H9 (cell line): ENCODE data around the gene RNF145. TPM values are rescaled to one million over a fixed set of nuclear protein-coding genes. Genes with fewer than 3 reads are reported as not detected.

Source experiments
- DNase-seq: peaks from one replicate; pipeline ENCODE4 v3.0.0-alpha.2; 2017
- H2AFZ ChIP-seq: one replicate; pipeline ENCODE4 v1.6.1; 2013; ENCODE audit warnings: mild to moderate bottlenecking, low read length, control low read depth, moderate library complexity
- H2AK5ac ChIP-seq: 2 replicates; pipeline ENCODE4 v1.6.1; 2013; ENCODE audit warnings: low read length, control low read depth, mixed read lengths; ENCODE audit not compliant: insufficient read length
- H2BK120ac ChIP-seq: one replicate; pipeline ENCODE4 v1.6.1; 2013; ENCODE audit warnings: low read depth, mild to moderate bottlenecking, low read length, control low read depth, inconsistent platforms; ENCODE audit not compliant: poor library complexity, severe bottlenecking
- H2BK12ac ChIP-seq: 2 replicates; pipeline ENCODE4 v1.6.1; 2013; ENCODE audit warnings: low read length, control low read depth, mixed read lengths, low read depth; ENCODE audit not compliant: insufficient read length
- H2BK15ac ChIP-seq: 2 replicates; pipeline ENCODE4 v1.6.1; 2013; ENCODE audit warnings: low read depth, low read length, control low read depth
- H2BK20ac ChIP-seq: one replicate; pipeline ENCODE4 v1.6.1; 2013; ENCODE audit warnings: low read depth, mild to moderate bottlenecking, low read length, control low read depth, inconsistent platforms; ENCODE audit not compliant: poor library complexity, severe bottlenecking
- H2BK5ac ChIP-seq: 2 replicates; pipeline ENCODE4 v1.6.1; 2013; ENCODE audit warnings: low read length, control low read depth, mixed read lengths; ENCODE audit not compliant: insufficient read length
- H3K14ac ChIP-seq: 2 replicates; pipeline ENCODE4 v1.6.1; 2013; ENCODE audit warnings: low read length, control low read depth; ENCODE audit not compliant: insufficient read depth
- H3K18ac ChIP-seq: 2 replicates; pipeline ENCODE4 v1.6.1; 2013; ENCODE audit warnings: low read depth, mild to moderate bottlenecking, mixed read lengths, low read length, control low read depth; ENCODE audit not compliant: insufficient read length
- H3K23ac ChIP-seq: 2 replicates; pipeline ENCODE4 v1.6.1; 2013; ENCODE audit warnings: low read length, control low read depth, mixed read lengths, low read depth; ENCODE audit not compliant: insufficient read length
- H3K23me2 ChIP-seq: 2 replicates; pipeline ENCODE4 v1.6.1; 2013; ENCODE audit warnings: low read depth, mild to moderate bottlenecking, mixed read lengths, low read length, control low read depth; ENCODE audit not compliant: insufficient read length, poor library complexity, severe bottlenecking
- H3K27ac ChIP-seq: 2 replicates; pipeline ENCODE4 v1.5.1; 2013; ENCODE audit warnings: low read length, control low read depth, mixed read lengths, low read depth; ENCODE audit not compliant: insufficient read length
- H3K27me3 ChIP-seq: 2 replicates; pipeline ENCODE4 v1.6.1; 2013; ENCODE audit warnings: low read length, control low read depth, inconsistent platforms; ENCODE audit not compliant: insufficient read depth
- H3K4ac ChIP-seq: 2 replicates; pipeline ENCODE4 v1.6.1; 2013; ENCODE audit warnings: low read depth, mild to moderate bottlenecking, control low read depth, inconsistent platforms, low read length, moderate library complexity
- H3K4me1 ChIP-seq: 2 replicates; pipeline ENCODE4 v1.6.1; 2013; ENCODE audit warnings: low read length, control low read depth, inconsistent platforms; ENCODE audit not compliant: insufficient read depth
- H3K4me2 ChIP-seq: 2 replicates; pipeline ENCODE4 v1.6.1; 2013; ENCODE audit warnings: low read length, control low read depth, mixed read lengths; ENCODE audit not compliant: insufficient read length, insufficient read depth
- H3K56ac ChIP-seq: 2 replicates; pipeline ENCODE4 v1.6.1; 2013; ENCODE audit warnings: low read depth, mild to moderate bottlenecking, mixed read lengths, low read length, control low read depth; ENCODE audit not compliant: insufficient read length
- H3K79me1 ChIP-seq: 2 replicates; pipeline ENCODE4 v1.6.1; 2013; ENCODE audit warnings: low read depth, mild to moderate bottlenecking, moderate library complexity, low read length, control low read depth, inconsistent platforms; ENCODE audit not compliant: insufficient read depth, poor library complexity, severe bottlenecking
- H3K79me2 ChIP-seq: 2 replicates; pipeline ENCODE4 v1.6.1; 2013; ENCODE audit warnings: low read length, control low read depth, inconsistent platforms; ENCODE audit not compliant: insufficient read depth
- H3K9ac ChIP-seq: 2 replicates; pipeline ENCODE4 v1.6.1; 2013; ENCODE audit warnings: low read length, control low read depth, mixed read lengths; ENCODE audit not compliant: insufficient read length; ENCODE audit errors: extremely low read depth
- H3K9me3 ChIP-seq: one replicate; pipeline ENCODE4 v1.6.1; 2013; ENCODE audit warnings: low read depth, low read length, inconsistent platforms; ENCODE audit not compliant: control insufficient read depth
- H3T11ph ChIP-seq: one replicate; pipeline ENCODE4 v1.6.1; 2013; ENCODE audit warnings: mild to moderate bottlenecking, low read length, control low read depth, inconsistent platforms
- H4K20me1 ChIP-seq: one replicate; pipeline ENCODE4 v1.6.1; 2013; ENCODE audit not compliant: control insufficient read depth, insufficient read length, insufficient read depth
- H4K5ac ChIP-seq: 2 replicates; pipeline ENCODE4 v1.6.1; 2013; ENCODE audit warnings: low read depth, mild to moderate bottlenecking, mixed read lengths, low read length, control low read depth; ENCODE audit not compliant: insufficient read length
- H4K8ac ChIP-seq: replicated peaks from 2 replicates; pipeline ENCODE4 v1.6.1; 2013; ENCODE audit warnings: low read length, control low read depth, mixed read lengths, low read depth; ENCODE audit not compliant: insufficient read length
- H4K91ac ChIP-seq: 2 replicates; pipeline ENCODE4 v1.6.1; 2013; ENCODE audit warnings: low read depth, mild to moderate bottlenecking, moderate library complexity, mixed read lengths, low read length, control low read depth; ENCODE audit not compliant: insufficient read length
- H3K27ac Mint-ChIP-seq, 3 experiments: 2 replicates in 2 of 3; 3 replicates in 1 of 3; pipeline ENCODE4 v1.8.0; 2020 to 2021; ENCODE audit warnings: mixed read lengths in 3 of 3, mild to moderate bottlenecking in 1 of 3, moderate library complexity in 1 of 3
- H3K27me3 Mint-ChIP-seq: 2 replicates; pipeline ENCODE4 v1.8.0; 2021; ENCODE audit warnings: low read depth, mild to moderate bottlenecking, moderate library complexity, mixed read lengths
- H3K36me3 Mint-ChIP-seq, 3 experiments: 2 replicates in 2 of 3; 3 replicates in 1 of 3; pipeline ENCODE4 v1.8.0; 2020 to 2021; ENCODE audit warnings: low read depth in 3 of 3, mixed read lengths in 3 of 3; ENCODE audit not compliant: insufficient read depth in 1 of 3
- H3K4me1 Mint-ChIP-seq, 2 experiments: 2 replicates each; pipeline ENCODE4 v1.8.0; 2020; ENCODE audit warnings: mixed read lengths in 2 of 2
- H3K4me3 Mint-ChIP-seq, 2 experiments: 2 replicates in 1 of 2; 3 replicates in 1 of 2; pipeline ENCODE4 v1.8.0; 2020 to 2021; ENCODE audit warnings: mild to moderate bottlenecking in 2 of 2, mixed read lengths in 2 of 2, moderate library complexity in 1 of 2
- H3K9me3 Mint-ChIP-seq, 2 experiments: 2 replicates in 1 of 2; 3 replicates in 1 of 2; pipeline ENCODE4 v1.8.0; 2020; ENCODE audit warnings: mild to moderate bottlenecking in 2 of 2, mixed read lengths in 2 of 2, moderate library complexity in 1 of 2
- CTCF ChIP-seq: fragments of 200-600 bp; sonication (generic); conservative IDR thresholded peaks from 3 replicates; pipeline ENCODE4 v1.8.0; 2021; ENCODE audit warnings: antibody characterized with exemption, mild to moderate bottlenecking
- whole genome bisulfite sequencing: extraction: QIAGEN DNeasy Blood & Tissue Kit; methylation state at CpG from one replicate; pipeline ENCODE4 v1.1.7; 2013; ENCODE audit warnings: missing lambda C conversion rate, low lambda C conversion rate, mixed read lengths; ENCODE audit not compliant: insufficient read length; ENCODE audit errors: extremely low coverage; 5-methylcytosine and 5-hydroxymethylcytosine counted together
- total RNA-seq: library from RNA; stranded (reverse); gene quantifications from 2 replicates; pipeline ENCODE4 v1.2.1, GENCODE V29; 2021

Gene RNF145
- total RNA-seq, 1 experiment from 2014 or later, result 59.1 TPM

- no peak overlapping the region for H2AFZ ChIP-seq
- WGBS, result no CpG with 5 or more reads among the region's 6 CpGs
- H3K4me2 ChIP-seq, result no peak overlapping the region
- H4K8ac ChIP-seq, result no peak overlapping the region
- no peaks in the 10 kb centered on the region for H3K27me3 ChIP-seq
- H4K5ac ChIP-seq, result no peak overlapping the region
- H3K27ac ChIP-seq, result no peak overlapping the region
- H3K23ac ChIP-seq, result no peak overlapping the region
- peaks cover 0 to 6% of the 10 kb centered on the region in 2 experiments; a peak in 3 of 5 replicates for H3K9me3 Mint-ChIP-seq
- H3T11ph ChIP-seq, result no peak overlapping the region
- no peaks in the 10 kb centered on the region for H4K20me1 ChIP-seq
- peaks cover 9% of the 10 kb centered on the region for H3K27me3 Mint-ChIP-seq
- H3K36me3 Mint-ChIP-seq, result no peaks in the 10 kb centered on the region; a peak in 1 of 7 replicates
- no peak overlapping the region for H2BK5ac ChIP-seq
- DNase-seq, result no peak
- H2AK5ac ChIP-seq, result no peak overlapping the region
- no peak overlapping the region for H3K4me3 Mint-ChIP-seq
- H3K79me1 ChIP-seq, result no peaks in the 10 kb centered on the region
- H2BK20ac ChIP-seq, result no peak overlapping the region
- no peak for TF ChIP-seq CTCF
- H2BK120ac ChIP-seq, result no peak overlapping the region
- H3K9me3 ChIP-seq, result no peaks in the 10 kb centered on the region
- H3K14ac ChIP-seq, result no peak overlapping the region
- H3K23me2 ChIP-seq, result no peaks in the 10 kb centered on the region
- H3K9ac ChIP-seq, result no peak overlapping the region
- H3K18ac ChIP-seq, result no peak overlapping the region
- H3K4me1 ChIP-seq, result no peaks in the 10 kb centered on the region; the same call in 1 of the 2 replicates
- H2BK15ac ChIP-seq, result no peak overlapping the region
- no peak overlapping the region for H3K56ac ChIP-seq
- H3K4me1 Mint-ChIP-seq, result no peaks in the 10 kb centered on the region
- no peak overlapping the region for H2BK12ac ChIP-seq
- H3K4ac ChIP-seq, result no peak overlapping the region
- H4K91ac ChIP-seq, result no peak overlapping the region
- H3K27ac Mint-ChIP-seq, result peak overlapping the region in 1 of 3 experiments; percentile 63; a peak in 1 of 7 replicates
- no peaks in the 10 kb centered on the region for H3K79me2 ChIP-seq
These were observed 81.2 kb downstream of the RNF145 start for GRCh38 chr5:159128070-159128541.
